Activated CD4-positive, CD25-positive, alpha-beta regulatory T cell treated with anti-CD3 and anti-CD28 coated beads, Interleukin-2, amount 50 U/mL, for 16 hours (primary cell): ENCODE data around the gene P2RY12.

Source experiments
- DNase-seq: peaks from one replicate; pipeline ENCODE4 v3.0.0-alpha.2; 2020; ENCODE audit warnings: low read depth, low spot score

The P2RY12 gene

DNA sequence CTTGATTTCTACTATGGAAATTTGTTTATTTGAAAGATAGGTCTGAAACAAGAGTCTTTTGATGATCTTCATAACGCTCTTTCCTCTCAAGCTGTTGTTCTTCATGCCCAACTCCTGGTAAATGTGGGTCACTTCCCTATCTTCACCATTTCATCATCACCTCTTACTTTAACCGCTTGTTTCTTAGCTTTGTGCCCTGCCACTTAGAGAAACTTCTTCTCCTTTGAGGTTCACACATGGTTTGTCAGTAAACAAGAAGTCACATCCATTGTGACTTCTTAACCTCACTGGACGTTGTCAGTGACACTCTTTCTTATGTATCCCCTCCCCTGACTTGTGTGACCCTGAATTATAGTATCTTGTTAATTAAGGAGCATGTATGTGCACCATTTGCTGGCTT, 38.3 kb downstream of the P2RY12 start:
- DNase-seq, result no peak

DNA sequence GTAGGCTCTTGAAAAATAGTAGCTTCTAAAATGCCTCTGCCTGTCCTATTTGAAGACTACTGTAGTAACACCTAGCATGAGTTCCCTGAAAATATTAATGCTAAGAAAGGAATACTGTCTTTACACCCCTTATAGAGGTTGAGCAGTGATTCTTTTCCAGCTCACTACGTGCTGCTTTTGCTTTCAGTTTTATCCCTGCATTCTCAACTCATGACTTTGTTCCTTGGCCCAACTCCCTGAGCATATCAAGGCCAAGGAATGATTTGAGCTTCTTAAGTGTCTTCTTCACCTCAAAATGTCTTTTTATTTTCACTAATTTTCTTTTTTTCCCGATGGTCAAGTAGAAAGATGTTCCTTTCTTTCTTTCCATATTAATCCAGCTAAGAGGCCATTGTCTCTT, 38.7 kb downstream of the P2RY12 start:
- no peak for DNase-seq

DNA sequence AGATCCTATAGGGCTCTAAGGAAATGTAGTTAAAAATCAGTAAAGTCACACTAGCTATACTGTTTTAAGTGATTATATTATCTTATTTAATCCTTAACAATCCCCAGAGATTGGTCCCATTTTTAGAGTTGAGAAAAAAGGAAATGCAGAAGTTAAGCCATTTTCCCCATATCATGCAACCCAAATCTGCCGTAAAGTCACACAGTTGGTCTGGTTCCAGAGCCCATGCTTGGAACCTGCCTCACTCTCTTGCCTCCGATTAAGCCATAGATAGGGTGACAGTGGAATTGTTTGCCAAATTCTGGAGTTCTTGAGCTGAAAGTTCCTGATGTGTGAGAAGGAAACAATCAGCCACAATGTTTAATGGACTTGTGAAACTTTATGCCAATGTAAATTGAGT, 52.9 kb downstream of the P2RY12 start:
- no peak for DNase-seq

DNA sequence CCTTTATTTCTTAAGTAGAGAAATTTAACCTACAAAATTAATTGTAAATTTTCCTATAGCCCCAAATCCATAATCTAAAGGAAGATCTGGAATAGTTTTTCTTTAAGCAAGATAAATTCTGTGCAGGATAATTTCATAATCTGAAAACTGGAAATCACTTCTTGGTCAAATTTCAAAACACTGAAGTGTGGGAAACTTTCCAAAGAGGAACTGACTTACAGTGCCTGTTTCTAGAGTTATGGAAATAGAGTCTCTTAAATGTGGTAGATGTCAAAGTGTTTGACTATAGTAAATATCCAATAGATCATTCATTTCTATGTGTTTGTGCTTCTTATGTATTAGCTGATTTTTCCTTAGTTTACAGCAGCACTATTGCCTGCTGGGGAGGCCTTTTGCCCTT, 53.7 kb downstream of the P2RY12 start:
- no peak for DNase-seq

DNA sequence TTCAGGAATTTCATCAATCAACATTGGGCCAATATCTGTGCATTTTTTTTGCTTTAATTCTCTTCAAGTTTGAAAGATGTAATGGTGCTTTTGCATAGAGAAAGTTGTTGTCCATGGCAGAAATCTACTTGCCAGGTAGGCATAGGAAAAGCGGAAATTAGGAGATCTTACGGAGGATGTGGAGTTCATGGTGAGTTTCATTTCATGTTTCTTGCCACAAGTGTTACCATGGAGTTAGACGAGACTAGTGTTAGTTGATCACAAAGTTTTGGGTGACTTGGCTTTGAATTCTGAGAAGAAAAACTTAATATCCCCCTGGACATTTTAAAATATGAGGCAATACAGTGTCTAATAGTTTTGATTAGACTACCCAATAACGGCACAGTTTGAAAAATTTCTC, 54.2 kb downstream of the P2RY12 start:
- DNase-seq, result no peak

DNA sequence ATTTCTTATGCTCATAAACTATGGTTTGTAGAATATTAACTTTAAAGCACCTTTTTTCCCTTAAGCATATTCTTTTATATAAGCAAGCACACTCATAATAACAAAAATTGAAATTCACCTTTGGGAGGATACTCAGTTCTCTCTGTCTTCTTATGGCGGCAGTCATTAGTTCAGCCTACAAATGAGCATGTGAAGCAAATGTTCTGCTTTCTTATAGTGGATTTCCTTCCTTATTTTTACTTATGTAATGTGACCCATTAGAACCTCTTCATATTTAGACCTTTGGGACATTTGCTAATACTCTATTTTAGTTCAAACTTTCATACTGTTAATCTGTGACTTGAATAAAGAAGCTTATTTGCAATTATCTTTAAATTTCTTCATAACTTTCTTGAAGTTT, 55.2 kb downstream of the P2RY12 start, which contains the start of gene P2RY13:
Gene P2RY13, minus strand, starts transcription at position 187 of the 400 bp plus-strand sequence. Its CDS starts 21 bp downstream, at position 166.
- DNase-seq, result no peak

DNA sequence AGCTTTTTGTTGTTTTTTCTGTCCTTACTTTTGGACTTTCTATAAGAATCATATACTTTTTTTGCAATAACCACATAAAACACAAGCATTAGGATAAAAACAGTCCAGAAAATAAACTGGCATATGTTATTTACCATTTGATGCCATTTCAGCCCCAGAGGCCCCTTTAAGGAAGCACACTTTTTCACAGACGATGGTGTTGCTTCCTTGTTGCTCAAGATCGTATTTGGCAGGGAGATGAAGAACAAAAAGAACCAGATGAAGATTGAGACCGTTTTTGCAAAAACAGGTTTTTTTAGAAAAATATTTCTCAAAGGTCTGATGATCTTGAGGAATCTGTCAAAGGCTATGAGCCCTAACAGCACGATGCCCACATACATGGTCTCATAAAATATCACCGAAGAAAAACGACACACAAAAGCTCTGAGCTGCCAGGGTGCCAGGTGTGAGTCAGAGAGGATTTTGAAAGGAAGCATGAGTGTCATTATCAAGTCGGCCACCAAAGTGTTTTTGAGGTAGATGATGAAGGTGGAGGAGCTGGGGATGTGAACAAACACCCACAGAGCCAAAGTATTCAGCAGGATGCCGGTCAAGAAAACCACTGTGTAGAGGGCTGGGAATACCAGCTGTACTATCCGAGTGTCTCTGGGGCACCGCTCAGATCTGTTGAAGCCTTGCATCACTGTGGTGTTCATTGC, 56.1 kb downstream of the P2RY12 start:
- DNase-seq, result no peak

DNA sequence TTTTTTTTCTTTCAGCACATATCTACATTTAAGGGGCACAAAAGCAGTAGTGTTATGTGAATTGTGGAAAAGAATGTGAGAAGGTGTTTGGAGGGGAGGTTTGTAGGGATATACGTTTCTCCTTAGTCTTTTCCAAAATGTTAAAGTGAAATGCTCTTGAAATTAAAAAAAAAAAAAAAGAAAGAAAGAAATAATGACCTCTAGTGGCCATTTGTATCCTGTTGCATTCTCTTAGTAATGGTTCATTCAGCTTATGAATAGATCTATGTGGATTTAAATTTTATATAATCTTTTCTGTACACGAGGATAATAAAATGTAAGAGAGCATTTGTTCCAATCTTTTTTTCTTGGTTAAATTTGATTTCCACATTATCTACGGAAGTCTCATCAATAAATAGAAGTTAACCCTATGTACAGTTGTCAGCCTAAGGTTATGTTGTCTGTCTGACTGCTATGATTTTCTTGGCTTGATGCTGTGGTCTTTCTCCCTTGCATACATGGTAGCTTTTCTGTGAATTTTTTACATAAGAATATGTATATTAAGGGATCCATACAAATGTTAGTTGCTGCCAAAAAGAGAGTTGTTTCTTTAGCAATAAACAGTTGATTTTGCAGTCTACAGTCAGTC, 56.9 kb downstream of the P2RY12 start:
- DNase-seq, result no peak

DNA sequence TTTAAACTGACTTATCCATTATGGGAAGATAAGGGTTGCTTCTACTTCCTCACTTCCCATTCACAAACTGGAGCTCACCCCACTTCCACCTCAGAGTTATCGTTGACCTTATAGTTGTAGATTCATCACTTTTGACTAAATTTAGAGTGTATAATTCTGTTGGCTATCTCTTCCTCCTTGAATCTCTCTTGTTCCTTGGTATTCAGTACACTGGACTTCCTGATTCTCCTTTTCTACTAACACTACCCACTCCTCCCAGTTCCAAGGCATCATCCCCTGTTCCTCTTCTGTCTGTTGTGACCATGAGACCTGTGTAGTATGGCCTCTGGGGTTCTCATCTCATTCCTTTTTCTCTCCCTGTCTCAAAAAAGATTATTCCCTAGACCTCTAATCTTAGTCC, 62.0 kb downstream of the P2RY12 start:
- no peak for DNase-seq

DNA sequence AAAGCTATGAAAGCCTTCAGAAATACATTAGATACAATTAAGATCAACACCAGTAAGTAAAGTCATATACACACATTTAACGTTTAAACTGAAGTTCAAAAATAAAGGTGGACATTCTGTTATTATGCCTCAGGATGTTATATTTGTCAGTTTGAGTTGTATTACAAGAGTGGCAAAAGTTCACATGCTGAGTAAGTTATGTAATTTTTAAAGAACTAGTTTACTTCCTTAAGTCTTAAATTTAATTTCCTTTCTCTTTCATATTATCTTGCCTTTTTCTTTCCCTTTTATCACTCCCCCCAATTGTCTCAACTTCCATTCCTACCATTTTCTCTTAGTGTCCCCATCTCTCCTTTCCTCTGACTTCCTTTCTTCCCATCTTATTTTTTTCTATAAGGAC, 63.0 kb downstream of the P2RY12 start:
- DNase-seq, result no peak

DNA sequence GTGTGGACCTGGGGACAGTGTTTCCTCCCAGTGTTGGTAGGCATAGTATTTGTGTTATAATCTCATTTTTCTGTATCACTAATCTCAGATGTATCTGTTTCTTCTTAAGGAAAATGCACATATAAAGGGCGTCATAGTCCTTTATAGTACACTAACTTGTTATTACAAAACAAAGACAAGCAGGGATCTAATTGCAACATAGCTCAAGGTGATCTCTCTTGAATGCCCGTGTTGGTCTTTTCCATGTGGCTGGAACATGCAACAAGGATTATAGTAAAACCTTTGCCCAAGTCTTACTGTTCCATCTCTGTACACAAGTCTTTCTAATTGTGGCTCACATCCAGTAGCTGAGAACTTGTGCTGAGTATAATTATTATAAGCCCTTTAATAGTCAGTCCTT, 64.4 kb downstream of the P2RY12 start:
- DNase-seq, result no peak

DNA sequence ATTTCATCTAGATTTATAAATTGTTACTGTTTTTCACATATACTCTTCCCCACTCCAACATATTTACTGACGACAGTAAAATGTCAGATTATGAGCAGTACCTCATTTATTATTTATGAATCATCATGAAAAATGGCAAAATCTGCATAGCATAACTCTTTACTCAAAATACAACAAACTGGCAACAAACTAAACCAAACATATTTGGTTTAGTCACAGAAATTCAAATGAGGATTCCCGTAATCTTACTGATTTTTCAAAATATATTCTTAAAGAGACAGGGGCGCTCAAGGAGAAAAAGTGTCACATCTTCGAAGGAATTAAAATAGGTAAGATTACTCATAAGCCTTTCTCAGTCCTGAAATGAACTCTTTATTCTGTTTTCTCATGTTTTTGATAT, 64.9 kb downstream of the P2RY12 start:
- DNase-seq, result no peak

DNA sequence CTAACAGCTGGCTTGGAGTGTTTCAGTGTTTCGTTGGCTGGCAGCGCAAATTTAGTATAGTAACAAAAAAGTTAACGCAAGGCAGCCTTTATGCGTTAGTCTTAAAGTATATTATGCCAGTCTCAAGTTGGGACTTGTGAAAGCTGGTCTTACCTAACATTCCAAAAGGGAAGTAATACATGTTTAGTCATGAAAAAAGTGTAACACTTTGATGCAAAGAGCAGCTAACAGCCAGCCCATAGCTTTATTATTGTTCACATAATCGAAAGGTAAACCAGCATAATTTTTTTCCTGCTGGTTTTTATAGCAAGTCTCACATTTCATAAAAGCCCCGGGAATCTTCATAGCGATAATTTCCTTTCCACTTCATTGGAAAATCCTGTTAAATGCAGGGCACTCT, 65.6 kb downstream of the P2RY12 start:
- DNase-seq, result no peak

DNA sequence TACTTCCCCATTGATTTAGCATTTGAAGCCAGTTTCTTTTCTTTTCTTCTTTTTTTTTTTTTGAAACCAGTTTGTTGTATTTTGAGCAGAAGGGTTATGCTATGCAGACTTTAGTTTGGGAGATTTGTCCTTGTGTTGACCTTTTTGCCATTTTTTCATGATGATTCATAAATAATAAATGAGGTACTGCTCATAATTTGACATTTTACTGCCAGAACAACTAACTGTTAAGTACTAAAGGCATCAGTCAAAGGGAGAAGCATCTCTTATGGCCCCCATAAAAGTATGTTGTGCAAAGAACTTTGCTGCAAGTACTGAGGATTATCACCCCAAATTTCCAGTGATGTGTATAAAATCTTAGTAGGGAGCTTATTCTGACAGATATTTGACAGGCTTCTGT, 66.2 kb downstream of the P2RY12 start:
- no peak for DNase-seq

DNA sequence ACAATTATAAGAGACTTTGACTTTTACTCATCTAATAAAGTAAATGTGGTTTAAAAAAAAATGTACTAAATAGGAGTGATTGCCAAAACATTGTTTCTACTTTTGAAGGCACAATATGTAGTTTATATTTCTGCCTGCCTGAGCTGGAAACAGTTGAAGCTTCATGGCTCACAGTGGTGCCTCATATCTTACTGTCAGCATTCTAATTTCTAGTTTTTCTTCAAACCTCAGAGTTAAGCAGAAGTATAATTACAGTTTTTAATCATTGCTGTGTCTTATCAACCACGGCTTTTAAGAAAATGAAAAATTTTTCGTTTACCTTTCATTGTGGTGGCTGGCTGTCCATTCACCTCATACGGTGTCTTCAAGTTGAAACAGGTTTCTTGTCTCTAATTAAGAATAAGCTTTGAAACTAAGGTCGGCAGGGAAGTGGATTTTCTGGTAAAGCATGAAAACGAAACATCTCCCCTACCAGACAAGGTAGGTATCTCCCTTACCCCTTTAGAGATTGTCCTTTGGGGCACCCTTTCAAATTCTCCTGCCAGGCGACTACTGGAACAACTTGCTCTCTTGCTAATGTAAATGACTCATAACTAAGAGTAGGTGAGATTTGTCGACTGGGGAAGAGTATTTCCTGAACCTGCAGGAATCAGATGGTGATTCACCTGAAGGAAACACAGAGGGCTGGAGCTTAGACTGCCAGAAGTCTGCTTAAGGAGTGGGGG, 68.1 kb downstream of the P2RY12 start, which contains the start of gene GPR87:
Gene GPR87, minus strand, starts transcription at position 554 of the 725 bp plus-strand sequence. CDS start 16,720 bp downstream, outside the sequence.
- DNase-seq, result no peak

DNA sequence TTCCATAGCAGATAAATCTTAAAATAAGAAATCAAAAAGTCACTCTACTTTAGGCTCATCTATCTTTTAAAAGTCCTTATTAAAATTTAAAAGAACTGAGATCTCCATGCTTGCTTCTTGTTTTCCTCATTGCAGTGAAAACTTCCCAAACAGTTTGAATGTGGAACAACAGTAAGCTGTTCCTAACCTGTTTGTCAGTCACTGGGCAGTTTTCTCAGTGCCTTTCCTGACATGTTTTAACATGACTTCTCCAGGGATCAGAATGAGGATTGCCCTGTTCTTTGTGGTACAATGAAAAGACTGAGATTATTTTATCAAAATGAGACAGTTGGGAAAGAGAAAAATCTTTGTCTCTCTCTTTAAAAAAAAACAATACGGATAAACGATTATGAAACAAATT, 68.7 kb downstream of the P2RY12 start:
- no peak for DNase-seq

DNA sequence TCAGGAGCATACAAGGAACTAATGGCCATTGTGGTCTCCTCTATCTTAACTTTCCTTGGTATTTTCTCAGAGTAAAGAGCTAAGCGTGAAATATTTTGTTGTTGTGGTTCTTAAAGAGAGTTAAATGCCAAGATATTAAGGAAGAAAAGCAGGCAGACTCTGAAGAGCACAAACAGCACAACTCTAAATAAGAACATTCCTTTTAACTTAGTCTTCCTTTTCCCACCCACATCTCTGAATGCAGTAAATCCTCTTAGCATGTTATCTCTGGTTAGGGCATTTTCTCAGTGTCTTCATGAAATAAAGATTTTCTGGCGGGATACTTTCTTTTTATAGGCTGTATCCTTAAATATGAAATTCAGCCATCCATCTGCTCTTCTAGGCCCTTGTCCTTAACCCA, 69.4 kb downstream of the P2RY12 start:
- no peak for DNase-seq

DNA sequence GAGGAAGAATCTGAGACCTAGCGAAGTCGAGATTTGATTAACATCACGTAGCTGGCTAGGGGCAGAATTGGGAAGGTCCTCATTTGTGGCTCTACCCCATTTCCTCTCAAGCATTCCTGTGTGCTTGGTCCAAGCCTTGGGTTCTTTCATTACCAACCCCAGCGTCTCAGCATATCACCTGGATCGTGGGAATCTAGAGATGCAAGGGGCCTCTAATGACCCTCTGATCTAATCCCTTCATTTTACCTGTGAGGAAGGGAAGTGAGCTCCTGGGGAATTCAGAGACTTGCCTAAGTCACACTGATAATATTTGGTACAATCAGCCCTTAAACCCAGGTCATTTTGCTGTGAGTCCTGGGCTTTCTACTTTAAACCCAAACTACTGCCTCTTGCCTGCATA, 70.0 kb downstream of the P2RY12 start:
- no peak for DNase-seq

DNA sequence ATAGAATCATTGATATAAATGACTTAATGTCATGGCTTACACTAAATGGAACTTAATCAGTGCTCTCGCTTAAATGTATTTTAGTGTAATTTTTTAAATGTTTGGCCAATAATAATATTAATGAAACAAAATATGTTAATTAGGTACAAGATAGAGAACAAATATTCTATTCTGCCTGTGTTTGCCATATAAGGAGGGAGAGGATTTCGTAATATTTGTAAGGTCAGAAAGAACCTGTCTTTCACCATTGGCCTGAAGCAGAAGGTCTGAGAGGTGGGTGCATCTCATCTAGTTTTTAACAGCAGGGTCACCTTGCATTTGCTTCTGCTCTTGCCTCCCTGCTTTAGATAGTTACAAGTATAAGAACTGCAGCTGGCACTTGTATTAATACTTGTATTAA, 70.4 kb downstream of the P2RY12 start:
- no peak for DNase-seq

DNA sequence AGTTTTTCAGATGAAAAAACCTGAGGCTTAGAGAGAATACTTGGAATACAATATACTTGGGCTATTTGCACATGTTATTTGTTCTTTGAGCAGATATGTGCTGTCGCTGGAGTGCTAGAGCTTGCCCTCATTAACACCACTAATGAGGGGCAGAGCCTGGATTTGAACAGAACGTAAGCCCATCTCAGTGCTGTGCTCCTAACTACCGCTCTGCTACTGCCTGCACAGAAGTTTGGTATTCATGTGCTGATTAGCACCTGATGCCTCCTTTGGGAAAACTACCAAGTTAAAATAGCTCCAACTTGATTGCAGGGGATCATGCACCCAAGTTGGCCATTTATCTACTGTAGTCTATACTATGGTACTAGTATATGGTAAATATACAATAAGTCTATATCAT, 71.6 kb downstream of the P2RY12 start:
- no peak for DNase-seq

DNA sequence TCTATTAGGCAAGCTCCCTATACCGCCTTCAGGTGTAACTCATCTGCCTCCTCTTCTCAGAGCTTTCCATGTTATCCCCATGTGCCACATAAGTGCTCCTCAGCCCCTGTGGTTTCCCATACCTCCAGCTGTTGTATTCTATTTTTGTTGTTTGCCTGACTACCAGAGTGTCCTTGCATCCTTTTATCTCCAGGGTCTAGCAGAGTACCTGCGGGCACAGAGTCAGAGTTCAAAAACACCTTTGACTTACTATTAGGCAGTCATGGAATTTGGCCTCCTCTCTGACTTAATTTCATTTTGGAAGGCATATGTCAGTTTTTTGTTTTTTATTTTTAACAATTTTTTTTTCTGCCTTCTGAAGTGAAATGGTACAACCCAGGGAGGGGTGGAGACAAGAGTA, 75.0 kb downstream of the P2RY12 start:
- no peak for DNase-seq

DNA sequence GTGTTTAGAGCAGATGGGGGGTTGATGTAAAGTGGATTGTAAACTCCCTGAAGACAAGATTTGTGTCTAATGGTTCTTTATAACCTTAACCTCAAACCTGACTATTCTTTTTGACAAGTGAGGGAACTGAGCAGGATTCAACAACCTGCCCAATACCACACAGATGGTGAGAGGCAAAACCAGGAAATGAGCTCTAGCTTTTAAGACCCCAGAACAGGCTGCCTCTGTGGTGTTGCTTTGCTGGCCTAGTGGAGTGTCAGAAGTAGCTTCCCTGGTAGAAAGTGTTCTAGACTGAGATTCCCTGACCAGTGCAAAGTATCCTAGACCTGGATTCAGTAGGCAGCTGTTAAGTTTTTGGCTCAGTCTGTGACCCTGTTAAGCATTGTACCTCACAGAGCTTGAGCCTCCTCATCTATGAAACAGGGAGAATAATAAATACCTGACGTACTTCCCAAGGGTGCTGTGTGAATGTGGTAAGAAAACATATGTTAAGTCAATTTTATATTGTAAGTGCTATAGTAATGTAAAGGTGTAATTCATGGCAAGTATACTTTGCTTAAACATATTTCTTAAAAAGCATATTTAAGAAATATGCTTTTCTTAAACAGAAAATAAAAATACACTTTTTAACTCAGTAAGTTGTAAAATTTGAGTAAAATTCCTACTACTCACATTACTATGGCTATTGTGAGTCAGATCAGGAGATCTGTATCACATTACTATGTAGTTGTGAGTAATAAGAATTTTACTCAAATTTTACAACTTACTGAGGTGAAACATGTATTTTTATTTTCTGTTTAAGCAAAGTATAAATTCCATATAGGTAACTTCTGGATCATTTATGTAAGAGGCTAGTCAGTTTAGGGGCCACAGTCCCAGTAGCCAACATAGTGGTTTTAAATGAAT, 76.7 kb downstream of the P2RY12 start:
- no peak for DNase-seq
